Measurements from ENCODE around the gene MAP4K3. TPM values are rescaled to one million over a fixed set of nuclear protein-coding genes. Genes with fewer than 3 reads are reported as not detected.
"Not testable (repeated sequence)": the region's sequence is repeated elsewhere in the genome, so short reads cannot be mapped to it uniquely, and the experiment has no call there.

MAP4K3 gene
- total RNA-seq, 4 donors from 2014 or later = 39.6 to 72.5 (median 53.8) TPM

GRCh38 chr2:39368376-39368775 is 68.7 kb downstream of the MAP4K3 start:
- Histone ChIP-seq H3K4me1 (peaks cover 0 to 5% (median 2%) of the 10 kb centered on the region in 4 donors), H3K9me3 (no peaks in the 10 kb centered on the region), H3K27me3 (no peaks in the 10 kb centered on the region), H3K36me3 (peaks cover 0 to 1% (median 0%) of the 10 kb centered on the region in 4 donors), H3K27ac (replicated peaks in 1 of 4) (no peak overlapping the region), H3K4me3 (no peak overlapping the region)
- no peak for DNase-seq (ENCODE audit: extremely low spot score)
- 76% methylated on average over 3 of the region's 3 CpGs for WGBS
- TF ChIP-seq CTCF (IDR thresholded peaks at IDR 0.05) = no peak
- TF ChIP-seq POLR2AphosphoS5 (IDR thresholded peaks at IDR 0.05) = no peak
- no peak for TF ChIP-seq POLR2A (IDR thresholded peaks at IDR 0.05; ENCODE audit: low read depth)
- TF ChIP-seq EP300 (IDR thresholded peaks at IDR 0.05) = no peak
- intact Hi-C loops (cut with DNase I) = no loop called here

- no peak for DNase-seq (ENCODE audit: extremely low spot score)
- H3K27me3 ChIP-seq = no peaks in the 10 kb centered on the region
- H3K4me3 ChIP-seq = no peak overlapping the region
- intact Hi-C loops (cut with DNase I) = no loop called here
- H3K9me3 ChIP-seq = peaks cover 13 to 27% (median 17%) of the 10 kb centered on the region in 4 donors
- TF ChIP-seq POLR2AphosphoS5 (IDR thresholded peaks at IDR 0.05) = no peak
- TF ChIP-seq CTCF (IDR thresholded peaks at IDR 0.05) = no peak
- TF ChIP-seq EP300 (IDR thresholded peaks at IDR 0.05) = no peak
- no peak for TF ChIP-seq POLR2A (IDR thresholded peaks at IDR 0.05; ENCODE audit: low read depth)
- 95% methylated on average over 4 of the region's 4 CpGs for WGBS
- no peaks in the 10 kb centered on the region for H3K36me3 ChIP-seq
- peaks cover 0 to 5% (median 2%) of the 10 kb centered on the region in 4 donors for H3K4me1 ChIP-seq
- no peak overlapping the region for H3K27ac ChIP-seq (replicated peaks in 1 of 4)
Measured at GRCh38 chr2:39362595-39362994, 74.5 kb downstream of the MAP4K3 start.

GRCh38 chr2:39361511-39361910 is 75.6 kb downstream of the MAP4K3 start:
- no peak overlapping the region for H3K27ac ChIP-seq (replicated peaks in 1 of 4)
- intact Hi-C loops (cut with DNase I) = no loop called here
- no peak for TF ChIP-seq EP300 (IDR thresholded peaks at IDR 0.05)
- no peak for TF ChIP-seq CTCF (IDR thresholded peaks at IDR 0.05)
- no peaks in the 10 kb centered on the region for H3K27me3 ChIP-seq
- peaks cover 0 to 15% (median 4%) of the 10 kb centered on the region in 4 donors for H3K4me1 ChIP-seq
- H3K36me3 ChIP-seq = no peaks in the 10 kb centered on the region
- DNase-seq (ENCODE audit: extremely low spot score) = no peak
- H3K4me3 ChIP-seq = no peak overlapping the region
- H3K9me3 ChIP-seq = peaks cover 13 to 27% (median 17%) of the 10 kb centered on the region in 4 donors

- H3K36me3 ChIP-seq; H3K27me3 ChIP-seq; DNase-seq (ENCODE audit: extremely low spot score); H3K4me3 ChIP-seq; intact Hi-C loops (cut with DNase I); H3K27ac ChIP-seq (replicated peaks in 1 of 4): not testable (repeated sequence)
- WGBS = 98% methylated on average over 2 of the region's 2 CpGs
- Histone ChIP-seq H3K4me1 (peaks cover 0 to 16% (median 4%) of the 10 kb centered on the region in 4 donors), H3K9me3 (peaks cover 13 to 27% (median 17%) of the 10 kb centered on the region in 4 donors)
Measured at GRCh38 chr2:39360342-39360741, 76.7 kb downstream of the MAP4K3 start.

GRCh38 chr2:39359453-39360038 is 77.5 kb downstream of the MAP4K3 start:
- Histone ChIP-seq H3K9me3 (peaks cover 13 to 27% (median 17%) of the 10 kb centered on the region in 4 donors), H3K27me3 (no peaks in the 10 kb centered on the region), H3K4me1 (peaks cover 0 to 14% (median 3%) of the 10 kb centered on the region in 4 donors), H3K4me3 (no peak overlapping the region), H3K36me3 (peaks cover 0 to 10% (median 0%) of the 10 kb centered on the region in 4 donors), H3K27ac (replicated peaks in 1 of 4) (no peak overlapping the region)
- 96% methylated on average over 4 of the region's 5 CpGs for WGBS
- no peak for DNase-seq (ENCODE audit: extremely low spot score)
- TF ChIP-seq POLR2A (IDR thresholded peaks at IDR 0.05; ENCODE audit: low read depth) = no peak
- TF ChIP-seq POLR2AphosphoS5 (IDR thresholded peaks at IDR 0.05) = no peak
- no peak for TF ChIP-seq CTCF (IDR thresholded peaks at IDR 0.05)
- TF ChIP-seq EP300 (IDR thresholded peaks at IDR 0.05) = no peak
- intact Hi-C loops (cut with DNase I) = no loop called here

Data from esophagus muscularis mucosa (tissue), 4 donors.